DND-41 (cell line): ENCODE results near the gene UIMC1.

Experiments used
- ATAC-seq: fragments of 200-7000 bp; cut with Tn5 transposase; 3 replicates; pipeline ENCODE4 v1.9.1; 2021; ENCODE audit warnings: low read depth; ENCODE audit not compliant: insufficient read depth
- DNase-seq: peaks from one replicate; pipeline ENCODE4 v3.0.0-alpha.2; 2020
- H2AFZ ChIP-seq: 2 replicates; pipeline ENCODE4 v1.6.0; 2012; ENCODE audit warnings: low read depth, low read length
- H3K27ac ChIP-seq: 2 replicates; pipeline ENCODE4 v1.5.1; 2012; ENCODE audit warnings: low read length, inconsistent platforms
- H3K27me3 ChIP-seq: fragments of 200-600 bp; sonication (generic); 2 replicates; pipeline ENCODE4 v1.6.0; 2012; ENCODE audit warnings: low read length, mild to moderate bottlenecking, inconsistent platforms; ENCODE audit not compliant: insufficient read depth, poor library complexity
- H3K36me3 ChIP-seq: 2 replicates; pipeline ENCODE4 v1.5.1; 2012; ENCODE audit warnings: low read length, inconsistent platforms; ENCODE audit not compliant: insufficient read depth
- H3K4me1 ChIP-seq: 2 replicates; pipeline ENCODE4 v1.5.1; 2012; ENCODE audit warnings: mild to moderate bottlenecking, low read length; ENCODE audit not compliant: insufficient read depth
- H3K4me2 ChIP-seq: 2 replicates; pipeline ENCODE4 v1.6.0; 2012; ENCODE audit warnings: mild to moderate bottlenecking, moderate library complexity, low read length, inconsistent platforms; ENCODE audit not compliant: insufficient read depth
- H3K4me3 ChIP-seq, 2 experiments: fragments of 200-600 bp in 1 of 2; shearing (Covaris generic) in 1 of 2; 2 replicates each; pipeline ENCODE4 v1.5.1; 2012 to 2016; ENCODE audit warnings: inconsistent platforms in 2 of 2, low read length in 2 of 2, mild to moderate bottlenecking in 2 of 2, low read depth in 1 of 2, moderate library complexity in 1 of 2
- H3K79me2 ChIP-seq: 2 replicates; pipeline ENCODE4 v1.6.0; 2012; ENCODE audit warnings: low read length, inconsistent platforms; ENCODE audit not compliant: insufficient read depth
- H3K9ac ChIP-seq: 2 replicates; pipeline ENCODE4 v1.6.0; 2012; ENCODE audit warnings: low read depth, mild to moderate bottlenecking, inconsistent platforms, low read length, moderate library complexity
- H3K9me3 ChIP-seq: 2 replicates; pipeline ENCODE4 v1.5.1; 2012; ENCODE audit warnings: low read length, moderate library complexity, mild to moderate bottlenecking, inconsistent platforms; ENCODE audit not compliant: insufficient read depth, severe bottlenecking
- H4K20me1 ChIP-seq: 2 replicates; pipeline ENCODE4 v1.6.0; 2012; ENCODE audit warnings: low read length; ENCODE audit not compliant: insufficient read depth
- CTCF ChIP-seq: IDR thresholded peaks from 2 replicates; pipeline ENCODE4 v1.5.1; 2012; ENCODE audit warnings: borderline replicate concordance, low read length, moderate library complexity, mild to moderate bottlenecking; ENCODE audit not compliant: poor library complexity, severe bottlenecking; ENCODE audit errors: extremely low read depth
- EZH2 ChIP-seq: IDR thresholded peaks from 3 replicates; pipeline ENCODE4 v1.6.1; 2012; ENCODE audit warnings: borderline replicate concordance, low read depth, mild to moderate bottlenecking, moderate library complexity, low read length, inconsistent platforms; ENCODE audit not compliant: severe bottlenecking

The UIMC1 gene

GRCh38 chr5:176906796-176907195 is 99.8 kb downstream of the UIMC1 start:
- no peak for ATAC-seq

DNA sequence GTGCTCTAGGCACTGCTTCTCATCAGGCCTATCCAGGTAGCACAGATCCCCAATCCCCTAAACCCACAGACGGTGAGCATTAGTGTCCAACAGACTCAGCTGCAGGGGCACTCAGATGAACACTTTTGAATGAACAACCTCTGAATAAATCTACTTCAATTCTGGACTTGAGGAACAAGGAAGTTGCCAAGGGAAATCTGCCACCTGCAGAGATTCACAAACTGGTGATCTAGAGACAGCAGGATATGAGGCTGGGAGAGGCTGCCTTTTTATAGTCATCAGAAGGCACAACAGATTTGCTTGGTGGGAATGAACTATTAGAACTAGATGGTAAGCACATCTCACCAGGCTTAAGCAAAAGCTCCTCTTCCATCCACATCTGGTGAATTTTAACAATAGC is 100.5 kb downstream of the UIMC1 start:
- H3K36me3 ChIP-seq: peaks cover 80% of the 10 kb centered on the region
- no peaks in the 10 kb centered on the region for H4K20me1 ChIP-seq
- no peaks in the 10 kb centered on the region for H3K27me3 ChIP-seq
- H3K79me2 ChIP-seq: no peaks in the 10 kb centered on the region
- no peak for ATAC-seq
- no peaks in the 10 kb centered on the region for H3K4me1 ChIP-seq
- no peaks in the 10 kb centered on the region for H3K9me3 ChIP-seq
- TF ChIP-seq CTCF (no peak), EZH2 (no peak)
- H3K27ac ChIP-seq: no peak overlapping the region
- no peak overlapping the region for H3K9ac ChIP-seq
- H3K4me3 ChIP-seq: no peak overlapping the region
- no peak overlapping the region for H3K4me2 ChIP-seq
- H2AFZ ChIP-seq: no peak overlapping the region
- no peak for DNase-seq

More at GRCh38 chr5:176906796-176907195, 99.8 kb downstream of the UIMC1 start:
- Histone ChIP-seq H3K27me3 (no peaks in the 10 kb centered on the region), H3K4me1 (no peaks in the 10 kb centered on the region), H3K27ac (no peak overlapping the region), H3K79me2 (no peaks in the 10 kb centered on the region), H3K9ac (no peak overlapping the region), H3K9me3 (no peaks in the 10 kb centered on the region), H3K4me3 (no peak overlapping the region), H3K36me3 (peaks cover 84% of the 10 kb centered on the region), H4K20me1 (no peaks in the 10 kb centered on the region), H3K4me2 (no peak overlapping the region), H2AFZ (no peak overlapping the region)
- DNase-seq: no peak
- no peak for TF ChIP-seq EZH2

GRCh38 chr5:176904276-176904675 is 102.3 kb downstream of the UIMC1 start:
- no peaks in the 10 kb centered on the region for H3K4me1 ChIP-seq
- no peaks in the 10 kb centered on the region for H3K9me3 ChIP-seq
- DNase-seq (no peak), ATAC-seq (no peak)
- no peak overlapping the region for H2AFZ ChIP-seq
- H3K36me3 ChIP-seq: peaks cover 66% of the 10 kb centered on the region
- no peaks in the 10 kb centered on the region for H4K20me1 ChIP-seq
- TF ChIP-seq CTCF: no peak
- TF ChIP-seq EZH2: no peak
- no peak overlapping the region for H3K9ac ChIP-seq
- no peak overlapping the region for H3K4me2 ChIP-seq
- H3K79me2 ChIP-seq: no peaks in the 10 kb centered on the region
- no peak overlapping the region for H3K4me3 ChIP-seq
- no peak overlapping the region for H3K27ac ChIP-seq
- no peaks in the 10 kb centered on the region for H3K27me3 ChIP-seq

DNA sequence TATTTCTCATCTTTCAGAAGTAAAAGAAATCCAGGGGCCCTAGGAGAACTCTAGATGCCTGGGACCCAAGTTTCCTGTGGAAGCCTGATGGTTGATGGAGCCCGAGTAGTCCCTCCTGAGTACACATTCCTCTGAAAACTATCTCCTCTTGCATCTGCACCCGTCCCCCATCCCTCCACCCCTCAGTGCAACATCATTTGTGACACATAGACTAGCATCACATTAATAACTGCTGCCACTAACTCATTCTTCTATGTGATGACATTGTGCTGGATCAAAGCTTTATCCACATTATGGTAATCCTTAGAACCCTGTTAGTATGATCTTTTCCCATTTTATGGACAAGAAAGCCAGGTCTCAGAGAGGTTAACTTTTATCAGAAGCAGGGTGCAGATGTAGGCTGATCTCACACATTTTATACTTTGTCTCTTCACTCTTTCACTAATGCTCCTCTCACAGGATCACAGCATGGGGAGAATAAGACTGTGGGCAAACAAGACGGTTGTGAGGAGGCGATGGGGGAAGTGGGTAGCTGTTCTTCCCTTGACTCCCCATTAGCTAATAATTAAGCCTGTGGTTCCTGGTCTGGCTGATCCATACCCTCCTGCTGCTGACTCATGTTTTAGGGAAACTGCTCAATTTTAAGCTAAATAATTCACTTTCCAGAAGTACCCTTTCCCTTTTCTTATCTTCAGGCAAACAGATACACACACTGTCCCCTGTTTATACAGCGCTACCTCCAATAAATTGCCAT is 103.5 kb downstream of the UIMC1 start:
- H3K27ac ChIP-seq: no peak overlapping the region
- DNase-seq (no peak), ATAC-seq (no peak)
- no peak overlapping the region for H2AFZ ChIP-seq
- H3K27me3 ChIP-seq: no peaks in the 10 kb centered on the region
- no peaks in the 10 kb centered on the region for H3K9me3 ChIP-seq
- no peak for TF ChIP-seq EZH2
- TF ChIP-seq CTCF: no peak
- no peak overlapping the region for H3K9ac ChIP-seq
- no peaks in the 10 kb centered on the region for H3K4me1 ChIP-seq
- no peak overlapping the region for H3K4me2 ChIP-seq
- H3K4me3 ChIP-seq: no peak overlapping the region
- no peaks in the 10 kb centered on the region for H3K79me2 ChIP-seq
- peaks cover 54% of the 10 kb centered on the region for H3K36me3 ChIP-seq
- no peaks in the 10 kb centered on the region for H4K20me1 ChIP-seq
